Smooth muscle cell (in vitro differentiated cells): ENCODE measurements around the gene ADGRF5. TPM values are rescaled to one million over a fixed set of nuclear protein-coding genes. Genes with fewer than 3 reads are reported as not detected.

Experiments
- DNase-seq: peaks from one replicate; lab custom pipeline; 2025; ENCODE audit not compliant: unreplicated experiment; lab: John Stamatoyannopoulos, UW
- H2AFZ ChIP-seq: fragments of 200-600 bp; sonication (generic); 2 replicates; pipeline ENCODE4 v1.6.0; 2016; ENCODE audit warnings: antibody characterized with exemption, low read depth, mild to moderate bottlenecking
- H3F3A ChIP-seq: fragments of 200-600 bp; sonication (generic); 2 replicates; pipeline ENCODE4 v1.6.0; 2017; ENCODE audit warnings: antibody characterized with exemption, low read depth
- H3K27ac ChIP-seq: fragments of 200-600 bp; sonication (generic); 2 replicates; pipeline ENCODE4 v1.5.1; 2016; ENCODE audit warnings: low read depth, mild to moderate bottlenecking
- H3K27me3 ChIP-seq: fragments of 200-600 bp; sonication (generic); 2 replicates; pipeline ENCODE4 v1.6.1; 2016; ENCODE audit warnings: low read depth, mild to moderate bottlenecking
- H3K36me3 ChIP-seq: fragments of 200-600 bp; sonication (generic); 2 replicates; pipeline ENCODE4 v1.5.1; 2016; ENCODE audit warnings: low read depth
- H3K4me1 ChIP-seq: fragments of 200-600 bp; sonication (generic); 2 replicates; pipeline ENCODE4 v1.5.1; 2016; ENCODE audit warnings: low read depth
- H3K4me2 ChIP-seq: fragments of 200-600 bp; sonication (generic); 2 replicates; pipeline ENCODE4 v1.6.0; 2016; ENCODE audit warnings: mild to moderate bottlenecking
- H3K4me3 ChIP-seq: fragments of 200-600 bp; sonication (generic); 2 replicates; pipeline ENCODE4 v1.5.1; 2016; ENCODE audit warnings: mild to moderate bottlenecking
- H3K79me2 ChIP-seq: fragments of 200-600 bp; sonication (generic); 2 replicates; pipeline ENCODE4 v1.6.0; 2016; ENCODE audit warnings: low read depth, mild to moderate bottlenecking
- H3K9ac ChIP-seq: fragments of 200-600 bp; sonication (generic); 2 replicates; pipeline ENCODE4 v1.6.0; 2016; ENCODE audit warnings: low read depth
- H3K9me3 ChIP-seq: fragments of 200-600 bp; sonication (generic); replicated peaks from 2 replicates; pipeline ENCODE4 v1.5.1; 2016; ENCODE audit warnings: low read depth
- H4K20me1 ChIP-seq: fragments of 200-600 bp; sonication (generic); 2 replicates; pipeline ENCODE4 v1.6.0; 2016; ENCODE audit warnings: low read depth
- WGBS: methylation state at CpG from one replicate; pipeline ENCODE4 v1.1.7; 2016; ENCODE audit warnings: low lambda C conversion rate; 5-methylcytosine and 5-hydroxymethylcytosine counted together
- polyA plus RNA-seq: library from polyadenylated mRNA; unstranded; fragments of >200 nt; fragmentation: Nextera tagmentation; extraction: Ambion mirVana; gene quantifications from 2 replicates; pipeline ENCODE4 v1.2.1, GENCODE V29; 2016
- total RNA-seq: library from RNA; depleted of rRNA; stranded (reverse); fragments of >200 nt; gene quantifications from 2 replicates; pipeline ENCODE4 v1.2.3, GENCODE V29; 2014
- TF ChIP-seq, protein P1 (sequence below): fragments of 200-600 bp; sonication (generic); IDR thresholded peaks from 2 replicates; pipeline ENCODE4 v1.5.1; 2017; ENCODE audit warnings: borderline replicate concordance, mild to moderate bottlenecking, antibody characterized with exemption; ENCODE audit not compliant: insufficient read depth, poor library complexity, severe bottlenecking

ADGRF5 gene
- total and polyA plus RNA-seq, 2 experiments from 2014 or later: 0.13 TPM; not detected in 1

DNA sequence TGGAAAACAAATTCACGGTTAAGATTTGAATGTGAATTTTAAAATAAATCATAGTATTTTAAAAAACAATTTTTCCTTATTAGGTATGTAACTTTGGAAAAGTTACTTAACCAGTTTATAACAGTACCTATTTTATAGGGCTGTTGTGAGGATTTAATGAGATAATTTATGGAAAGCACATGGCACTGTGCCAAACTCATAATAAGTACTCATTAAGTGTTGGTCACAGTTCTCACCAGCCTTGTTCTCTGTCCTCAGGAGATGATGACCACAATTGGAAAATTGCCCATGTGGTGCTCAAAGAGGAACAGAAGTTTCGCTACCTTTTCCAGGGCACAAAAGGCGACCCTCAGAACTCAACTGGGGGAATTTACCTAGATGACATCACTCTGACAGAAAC, 88.9 kb downstream of the ADGRF5 start:
- H3K27me3 ChIP-seq: peaks cover 11% of the 10 kb centered on the region
- no peaks in the 10 kb centered on the region for H3F3A ChIP-seq
- no peaks in the 10 kb centered on the region for H3K4me1 ChIP-seq
- H3K9ac ChIP-seq: no peak overlapping the region
- H3K4me2 ChIP-seq: no peak overlapping the region
- DNase-seq: no peak
- no peaks in the 10 kb centered on the region for H4K20me1 ChIP-seq
- H3K27ac ChIP-seq: no peak overlapping the region
- TF ChIP-seq, protein P1, sequence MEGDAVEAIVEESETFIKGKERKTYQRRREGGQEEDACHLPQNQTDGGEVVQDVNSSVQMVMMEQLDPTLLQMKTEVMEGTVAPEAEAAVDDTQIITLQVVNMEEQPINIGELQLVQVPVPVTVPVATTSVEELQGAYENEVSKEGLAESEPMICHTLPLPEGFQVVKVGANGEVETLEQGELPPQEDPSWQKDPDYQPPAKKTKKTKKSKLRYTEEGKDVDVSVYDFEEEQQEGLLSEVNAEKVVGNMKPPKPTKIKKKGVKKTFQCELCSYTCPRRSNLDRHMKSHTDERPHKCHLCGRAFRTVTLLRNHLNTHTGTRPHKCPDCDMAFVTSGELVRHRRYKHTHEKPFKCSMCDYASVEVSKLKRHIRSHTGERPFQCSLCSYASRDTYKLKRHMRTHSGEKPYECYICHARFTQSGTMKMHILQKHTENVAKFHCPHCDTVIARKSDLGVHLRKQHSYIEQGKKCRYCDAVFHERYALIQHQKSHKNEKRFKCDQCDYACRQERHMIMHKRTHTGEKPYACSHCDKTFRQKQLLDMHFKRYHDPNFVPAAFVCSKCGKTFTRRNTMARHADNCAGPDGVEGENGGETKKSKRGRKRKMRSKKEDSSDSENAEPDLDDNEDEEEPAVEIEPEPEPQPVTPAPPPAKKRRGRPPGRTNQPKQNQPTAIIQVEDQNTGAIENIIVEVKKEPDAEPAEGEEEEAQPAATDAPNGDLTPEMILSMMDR: no peak
- no peaks in the 10 kb centered on the region for H3K36me3 ChIP-seq
- no peaks in the 10 kb centered on the region for H3K79me2 ChIP-seq
- no peak overlapping the region for H2AFZ ChIP-seq
- no peak overlapping the region for H3K4me3 ChIP-seq
- no peaks in the 10 kb centered on the region for H3K9me3 ChIP-seq
- 96% methylated on average over 3 of the region's 3 CpGs for WGBS

DNA sequence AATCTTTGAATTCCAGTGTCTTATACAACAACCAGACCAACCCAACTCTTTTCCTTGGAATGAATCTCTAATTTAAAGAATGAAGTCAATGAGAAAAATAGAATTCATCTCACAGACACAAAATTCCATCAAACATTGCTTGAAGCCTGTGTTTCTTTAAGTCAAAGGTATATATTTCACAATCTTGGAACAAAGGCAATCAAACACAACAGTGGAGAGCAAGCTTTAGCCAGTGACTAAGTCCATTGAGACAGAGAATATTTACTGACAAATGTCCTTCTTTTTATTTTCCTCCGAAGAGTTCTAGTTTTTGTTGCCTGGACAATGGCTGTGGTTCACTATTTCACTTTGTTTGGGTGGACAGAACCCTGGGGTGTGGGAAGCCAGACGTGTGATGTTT, 92.8 kb downstream of the ADGRF5 start:
- Histone ChIP-seq H3K9me3 (no peaks in the 10 kb centered on the region), H3K4me3 (no peak overlapping the region), H3F3A (no peaks in the 10 kb centered on the region), H4K20me1 (no peaks in the 10 kb centered on the region), H3K27ac (no peak overlapping the region), H3K27me3 (peaks cover 15% of the 10 kb centered on the region), H2AFZ (no peak overlapping the region), H3K9ac (no peak overlapping the region), H3K36me3 (no peaks in the 10 kb centered on the region), H3K4me2 (no peak overlapping the region), H3K79me2 (no peaks in the 10 kb centered on the region), H3K4me1 (no peaks in the 10 kb centered on the region)
- WGBS: 67% methylated on average over 2 of the region's 2 CpGs
- TF ChIP-seq, protein P1: no peak
- no peak for DNase-seq

DNA sequence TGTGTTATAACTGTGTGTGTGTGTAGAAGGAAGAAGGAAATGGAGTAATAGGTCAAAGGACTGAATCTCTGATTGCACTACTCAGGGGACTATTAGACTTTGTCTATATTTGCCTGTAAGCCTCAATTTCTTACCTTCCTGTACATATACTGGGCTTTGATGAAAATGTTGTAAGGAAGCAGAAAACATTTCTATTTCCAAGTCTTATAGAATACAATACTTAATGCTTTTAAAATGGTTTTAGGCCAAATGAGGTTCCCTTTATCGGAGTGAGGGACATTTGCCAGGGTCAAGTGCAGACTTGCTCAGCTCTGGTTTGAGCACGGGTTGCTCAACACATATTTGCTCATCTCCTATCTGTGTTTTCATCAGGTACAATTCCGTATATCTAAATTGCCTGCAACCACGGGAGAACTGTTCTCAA, 100.3 kb downstream of the ADGRF5 start:
- TF ChIP-seq, protein P1: no peak
- Histone ChIP-seq H3K4me1 (no peaks in the 10 kb centered on the region), H3K79me2 (no peaks in the 10 kb centered on the region), H4K20me1 (no peaks in the 10 kb centered on the region), H3K27me3 (no peaks in the 10 kb centered on the region), H3K9ac (no peak overlapping the region), H3K27ac (no peak overlapping the region), H3K36me3 (no peaks in the 10 kb centered on the region), H3K9me3 (no peaks in the 10 kb centered on the region), H2AFZ (no peak overlapping the region), H3K4me3 (no peak overlapping the region), H3K4me2 (no peak overlapping the region), H3F3A (no peaks in the 10 kb centered on the region)
- WGBS: 77% methylated on average over 4 of the region's 4 CpGs
- no peak for DNase-seq

DNA sequence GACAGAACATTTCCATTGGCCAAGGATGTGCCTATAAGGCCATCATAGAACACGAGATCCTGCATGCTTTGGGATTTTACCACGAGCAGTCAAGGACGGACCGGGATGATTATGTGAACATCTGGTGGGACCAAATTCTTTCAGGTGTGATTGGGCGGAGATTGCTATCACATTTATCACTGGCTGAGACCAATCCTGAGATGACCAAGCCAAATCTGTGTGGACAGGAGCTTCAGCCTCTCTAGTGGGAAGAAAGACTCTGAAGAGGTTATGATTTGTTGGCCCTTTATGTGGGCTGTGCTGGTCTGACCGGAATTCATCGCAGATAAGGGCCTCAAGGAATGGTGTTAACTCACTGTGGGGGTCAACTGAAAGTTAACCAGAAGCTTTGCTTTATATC, 102.2 kb downstream of the ADGRF5 start:
- Histone ChIP-seq H3K4me3 (no peak overlapping the region), H2AFZ (no peak overlapping the region), H3F3A (no peaks in the 10 kb centered on the region), H3K36me3 (no peaks in the 10 kb centered on the region), H3K27ac (no peak overlapping the region), H3K9me3 (no peaks in the 10 kb centered on the region), H3K79me2 (no peaks in the 10 kb centered on the region), H4K20me1 (no peaks in the 10 kb centered on the region), H3K9ac (no peak overlapping the region), H3K27me3 (no peaks in the 10 kb centered on the region), H3K4me2 (no peak overlapping the region), H3K4me1 (no peaks in the 10 kb centered on the region)
- TF ChIP-seq, protein P1: no peak
- WGBS: 82% methylated on average over 7 of the region's 7 CpGs
- no peak for DNase-seq
